ENCODE data around the gene TIAM1.

Gene TIAM1, protein sequence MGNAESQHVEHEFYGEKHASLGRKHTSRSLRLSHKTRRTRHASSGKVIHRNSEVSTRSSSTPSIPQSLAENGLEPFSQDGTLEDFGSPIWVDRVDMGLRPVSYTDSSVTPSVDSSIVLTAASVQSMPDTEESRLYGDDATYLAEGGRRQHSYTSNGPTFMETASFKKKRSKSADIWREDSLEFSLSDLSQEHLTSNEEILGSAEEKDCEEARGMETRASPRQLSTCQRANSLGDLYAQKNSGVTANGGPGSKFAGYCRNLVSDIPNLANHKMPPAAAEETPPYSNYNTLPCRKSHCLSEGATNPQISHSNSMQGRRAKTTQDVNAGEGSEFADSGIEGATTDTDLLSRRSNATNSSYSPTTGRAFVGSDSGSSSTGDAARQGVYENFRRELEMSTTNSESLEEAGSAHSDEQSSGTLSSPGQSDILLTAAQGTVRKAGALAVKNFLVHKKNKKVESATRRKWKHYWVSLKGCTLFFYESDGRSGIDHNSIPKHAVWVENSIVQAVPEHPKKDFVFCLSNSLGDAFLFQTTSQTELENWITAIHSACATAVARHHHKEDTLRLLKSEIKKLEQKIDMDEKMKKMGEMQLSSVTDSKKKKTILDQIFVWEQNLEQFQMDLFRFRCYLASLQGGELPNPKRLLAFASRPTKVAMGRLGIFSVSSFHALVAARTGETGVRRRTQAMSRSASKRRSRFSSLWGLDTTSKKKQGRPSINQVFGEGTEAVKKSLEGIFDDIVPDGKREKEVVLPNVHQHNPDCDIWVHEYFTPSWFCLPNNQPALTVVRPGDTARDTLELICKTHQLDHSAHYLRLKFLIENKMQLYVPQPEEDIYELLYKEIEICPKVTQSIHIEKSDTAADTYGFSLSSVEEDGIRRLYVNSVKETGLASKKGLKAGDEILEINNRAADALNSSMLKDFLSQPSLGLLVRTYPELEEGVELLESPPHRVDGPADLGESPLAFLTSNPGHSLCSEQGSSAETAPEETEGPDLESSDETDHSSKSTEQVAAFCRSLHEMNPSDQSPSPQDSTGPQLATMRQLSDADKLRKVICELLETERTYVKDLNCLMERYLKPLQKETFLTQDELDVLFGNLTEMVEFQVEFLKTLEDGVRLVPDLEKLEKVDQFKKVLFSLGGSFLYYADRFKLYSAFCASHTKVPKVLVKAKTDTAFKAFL (N-terminal part only)

DNA sequence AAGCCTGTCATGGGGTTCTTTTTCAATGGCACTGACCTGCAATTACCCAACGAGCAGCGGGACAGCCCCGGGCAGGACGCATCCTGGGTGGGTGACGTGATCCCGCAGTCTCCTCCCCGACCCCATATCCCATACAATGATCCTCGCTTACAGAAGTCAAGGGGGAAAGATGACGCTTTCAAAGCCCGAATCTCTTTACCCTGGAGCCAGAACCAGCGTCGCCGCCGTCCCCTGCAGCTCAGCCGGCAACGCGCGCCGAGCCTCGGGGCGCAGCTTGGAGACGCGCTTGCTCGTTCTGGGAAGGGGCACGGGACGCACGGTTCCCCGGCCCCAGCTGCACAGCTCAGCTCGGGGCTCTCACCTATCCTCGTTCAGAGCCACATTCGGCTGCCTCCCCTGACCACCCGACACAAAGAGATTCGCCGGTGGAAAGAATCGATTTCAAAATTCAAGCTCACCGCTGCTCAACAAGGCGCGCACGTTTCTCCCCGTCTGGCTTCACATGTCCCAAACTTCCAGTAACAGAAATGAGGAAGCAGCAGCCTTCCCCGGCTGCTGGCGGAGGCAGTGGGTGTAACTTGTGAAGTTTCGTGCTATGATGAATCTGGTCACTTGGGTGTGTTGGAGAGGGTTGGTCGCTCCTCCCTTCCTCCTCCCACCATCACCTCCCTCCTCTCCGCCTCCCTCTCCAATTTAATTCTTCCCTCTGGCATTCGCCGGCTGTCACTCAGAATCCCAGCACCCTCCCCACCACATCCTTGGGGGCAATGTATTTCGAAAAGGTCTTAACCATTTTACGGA lies at the start of gene TIAM1:
Gene TIAM1, minus strand, starts transcription at position 582 of the 801 bp plus-strand sequence. CDS start 77,289 bp downstream, outside the sequence.
- DNase-seq: no peak
- in situ Hi-C loops (cut with MboI; ENCODE audit: low pct_unique_long_range_greater_than_20kb, low sequenced_read_pairs): no loop called here

DNA sequence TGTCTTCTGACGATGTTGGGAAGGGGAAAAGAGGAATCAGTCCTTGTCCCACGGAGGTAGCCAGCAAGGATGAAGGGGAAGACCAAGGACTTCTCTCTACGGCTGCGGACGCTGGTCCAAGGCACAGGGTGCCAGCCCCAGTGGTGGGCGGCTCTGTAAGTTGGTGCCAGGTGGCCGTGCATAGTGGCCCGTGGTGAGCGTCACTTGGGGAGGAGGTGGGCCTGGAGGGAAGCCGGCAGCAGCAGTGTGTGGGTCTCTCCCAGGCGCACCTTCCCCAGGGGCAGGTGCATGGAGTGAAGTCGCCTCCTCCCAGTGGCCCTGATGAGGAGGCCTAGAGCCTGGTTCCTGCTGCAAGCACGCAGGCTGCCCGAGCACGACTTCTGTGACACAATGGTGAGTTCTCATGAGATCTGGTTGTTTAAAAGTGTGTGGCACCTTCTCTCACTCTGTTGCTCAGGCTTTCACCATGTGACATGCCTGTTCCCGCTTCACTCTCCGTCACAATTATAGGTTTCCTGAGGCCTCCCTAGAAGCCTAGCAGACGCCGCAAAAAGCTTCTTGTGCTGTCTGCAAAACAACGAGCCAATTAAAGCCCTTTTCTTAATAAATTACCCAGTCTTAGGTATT lies 43.6 kb upstream of the TIAM1 start:
- in situ Hi-C loops (cut with MboI; ENCODE audit: low pct_unique_long_range_greater_than_20kb, low sequenced_read_pairs): no loop called here
- DNase-seq: no peak

DNA sequence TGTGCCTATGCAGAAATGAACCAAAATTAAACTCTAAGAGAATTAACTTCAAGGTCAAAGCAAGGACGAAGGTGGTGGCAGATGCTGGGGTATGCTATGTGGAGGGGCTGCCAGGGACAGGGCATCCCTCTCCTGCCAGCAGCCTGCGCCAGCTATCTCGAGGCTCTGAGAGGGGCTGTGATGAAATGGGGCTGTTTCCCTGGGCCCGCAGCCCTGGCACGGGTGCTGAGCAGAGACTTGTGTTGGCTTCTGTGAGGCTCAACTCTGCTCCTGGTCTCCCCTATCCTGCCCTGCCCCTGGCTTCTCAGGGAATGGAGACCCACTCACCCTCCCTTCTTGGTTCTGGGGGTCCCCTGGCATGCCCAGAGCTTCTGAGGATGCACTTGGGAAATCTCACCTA lies 41.9 kb upstream of the TIAM1 start:
- no peak for DNase-seq
- in situ Hi-C loops (cut with MboI; ENCODE audit: low pct_unique_long_range_greater_than_20kb, low sequenced_read_pairs): no loop called here

DNA sequence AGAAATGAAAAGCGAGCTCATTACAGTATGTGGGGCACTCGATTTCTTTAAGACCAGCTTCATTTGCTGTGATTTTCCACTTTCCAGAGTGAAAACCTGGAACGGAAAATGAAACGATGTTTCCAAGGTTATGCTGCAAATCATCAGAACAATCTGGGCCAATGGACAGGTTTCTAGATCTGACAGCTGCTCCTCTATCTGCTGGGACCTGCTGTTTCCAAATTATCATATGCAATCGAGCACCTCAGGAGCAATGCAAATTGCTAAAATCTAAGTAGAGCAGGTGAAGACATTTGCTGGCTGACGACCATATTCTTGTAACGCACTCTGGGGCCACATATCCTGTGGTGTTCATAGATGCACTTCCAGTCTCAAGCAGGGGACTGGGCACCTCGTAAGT lies 39.7 kb upstream of the TIAM1 start:
- in situ Hi-C loops (cut with MboI; ENCODE audit: low pct_unique_long_range_greater_than_20kb, low sequenced_read_pairs): no loop called here
- no peak for DNase-seq

DNA sequence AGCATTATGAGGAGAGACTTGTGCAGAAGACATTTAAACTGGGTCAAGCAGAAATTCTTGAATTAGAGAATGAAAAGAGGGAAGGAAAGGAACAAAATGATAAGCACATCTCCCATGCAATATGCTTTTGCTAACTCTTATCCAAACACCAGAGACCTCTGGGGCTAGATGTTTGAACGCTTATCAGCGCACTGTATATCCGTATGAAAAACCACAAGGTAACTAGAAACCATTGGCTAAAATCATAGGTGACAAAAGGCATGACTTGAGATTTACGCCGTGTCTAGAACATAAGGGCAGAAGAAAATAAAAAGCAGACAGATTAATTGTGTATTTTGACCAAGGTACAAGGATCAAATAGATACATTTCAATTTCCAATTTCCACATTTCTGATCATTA lies 38.0 kb upstream of the TIAM1 start:
- in situ Hi-C loops (cut with MboI; ENCODE audit: low pct_unique_long_range_greater_than_20kb, low sequenced_read_pairs): no loop called here

DNA sequence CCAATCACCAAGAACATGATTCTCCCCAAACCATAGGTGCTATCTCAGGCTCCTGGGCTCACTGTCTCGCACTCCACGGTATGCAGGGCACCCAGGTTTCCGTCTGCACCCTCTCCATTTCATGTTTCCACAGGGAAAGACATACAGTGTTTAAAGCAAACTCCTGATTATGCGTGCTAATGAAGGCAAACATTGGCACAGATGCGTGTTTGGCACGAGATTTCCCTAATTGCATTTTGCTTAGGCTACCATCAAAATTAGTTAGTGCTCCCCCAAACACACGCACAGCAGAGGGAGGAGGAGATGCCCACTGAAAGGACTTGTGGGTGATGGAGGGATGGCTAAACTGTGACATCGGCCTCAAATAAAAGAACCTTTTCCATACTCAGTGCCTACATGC lies 32.2 kb upstream of the TIAM1 start:
- DNase-seq: no peak
- in situ Hi-C loops (cut with MboI; ENCODE audit: low pct_unique_long_range_greater_than_20kb, low sequenced_read_pairs): no loop called here

More for the DNA sequence above, 38.0 kb upstream of the TIAM1 start:
- DNase-seq: no peak

DNA sequence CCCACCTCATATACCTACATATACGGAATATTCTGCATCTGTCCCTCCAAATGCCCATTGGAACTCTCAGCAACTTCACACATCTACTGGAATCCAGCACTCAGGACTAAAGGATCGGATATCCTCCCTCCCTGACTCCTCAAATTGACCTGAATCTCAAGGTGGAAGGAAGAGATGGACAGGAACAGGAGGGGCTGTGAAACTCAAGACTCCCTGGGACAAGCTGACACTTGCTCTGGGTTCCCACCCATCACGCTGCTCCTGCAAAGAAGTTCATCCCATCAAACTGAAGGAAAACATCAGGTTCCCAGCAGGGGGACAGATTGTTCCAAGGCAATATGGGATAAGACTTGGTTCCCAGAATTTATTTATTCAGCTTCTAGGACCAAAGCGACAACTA lies 30.3 kb upstream of the TIAM1 start:
- no peak for DNase-seq
- in situ Hi-C loops (cut with MboI; ENCODE audit: low pct_unique_long_range_greater_than_20kb, low sequenced_read_pairs): no loop called here

DNA sequence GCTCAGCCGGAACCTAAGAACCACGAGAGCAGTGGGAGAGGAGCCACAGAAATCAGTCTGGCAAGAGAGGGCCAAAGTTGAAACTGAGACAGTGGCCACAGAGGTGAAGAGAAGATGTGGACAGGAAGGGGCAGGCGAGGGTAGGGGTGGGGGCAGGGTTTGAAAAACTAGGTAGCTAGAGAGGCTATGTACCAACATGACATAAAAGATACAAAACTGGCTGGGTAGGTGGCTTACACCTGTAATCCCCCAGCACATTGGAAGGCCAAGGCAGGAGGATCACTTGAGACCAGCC lies 28.4 kb upstream of the TIAM1 start:
- DNase-seq: no peak
- in situ Hi-C loops (cut with MboI; ENCODE audit: low pct_unique_long_range_greater_than_20kb, low sequenced_read_pairs): no loop called here

DNA sequence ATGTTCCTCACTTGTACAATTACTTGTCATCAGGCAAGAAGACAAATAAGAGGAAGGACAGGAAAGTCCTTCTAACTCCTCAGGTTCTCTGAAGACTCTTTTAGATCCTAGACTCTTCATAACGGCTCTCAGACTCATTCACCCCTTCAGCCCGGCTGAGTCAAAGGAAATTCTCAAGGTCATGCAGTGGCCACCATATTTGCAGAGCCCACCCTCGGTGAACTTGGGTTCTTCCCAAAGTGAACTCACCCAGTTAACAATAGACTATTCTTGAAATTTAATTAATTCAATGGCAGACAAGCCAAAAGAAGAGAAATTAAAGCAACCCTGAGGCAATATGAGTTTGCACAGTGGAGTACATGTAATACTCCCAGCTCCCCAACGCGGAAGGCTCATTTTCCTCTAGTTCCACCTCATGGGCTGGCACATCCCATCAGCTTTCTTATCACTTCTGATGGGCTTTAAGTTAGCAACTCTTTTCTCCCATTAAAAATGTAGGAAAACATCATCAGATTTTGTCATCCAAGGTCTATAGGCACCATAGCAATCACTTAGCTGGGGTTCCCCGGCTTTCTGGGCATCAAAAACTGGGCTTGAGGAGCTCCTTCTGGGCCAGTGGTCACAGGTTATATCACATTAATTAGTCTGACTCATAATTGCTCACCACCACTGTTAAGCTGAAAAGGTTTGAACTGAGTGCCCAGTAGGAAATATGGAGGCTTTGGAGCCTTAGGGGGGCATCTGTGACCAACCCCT lies 27.8 kb upstream of the TIAM1 start:
- no peak for DNase-seq
- in situ Hi-C loops (cut with MboI; ENCODE audit: low pct_unique_long_range_greater_than_20kb, low sequenced_read_pairs): no loop called here

DNA sequence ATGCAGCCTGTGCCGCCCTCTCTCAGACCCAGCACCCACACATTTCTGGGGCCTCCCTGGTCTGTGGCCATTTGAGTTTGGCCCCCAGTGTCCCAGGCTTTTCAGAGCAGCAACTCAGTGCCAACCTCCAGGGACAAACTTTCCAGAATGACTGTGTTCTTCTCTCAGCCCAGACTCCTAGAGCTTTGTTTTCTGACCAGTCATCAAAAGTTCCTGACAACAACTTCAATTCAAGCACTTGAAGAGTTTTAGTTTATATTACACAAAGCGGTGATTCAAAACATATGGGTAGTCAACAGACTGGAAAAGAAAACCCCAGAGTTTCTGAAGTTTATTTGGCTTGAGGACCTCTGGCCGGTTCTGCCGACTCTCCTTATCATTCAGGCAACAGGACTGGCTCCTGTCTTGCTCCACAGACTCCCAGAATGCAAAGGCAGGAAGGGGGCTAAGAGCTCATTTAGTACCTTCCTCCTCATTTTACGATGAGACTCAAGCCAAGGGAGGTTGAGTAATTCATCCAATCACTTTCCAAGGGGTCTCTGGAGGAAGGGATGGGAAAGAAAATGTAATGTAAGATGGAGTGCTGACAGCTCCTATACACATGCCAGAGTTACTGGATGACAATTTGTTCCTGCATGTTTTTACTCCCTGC lies 27.0 kb upstream of the TIAM1 start:
- in situ Hi-C loops (cut with MboI; ENCODE audit: low pct_unique_long_range_greater_than_20kb, low sequenced_read_pairs): no loop called here

DNA sequence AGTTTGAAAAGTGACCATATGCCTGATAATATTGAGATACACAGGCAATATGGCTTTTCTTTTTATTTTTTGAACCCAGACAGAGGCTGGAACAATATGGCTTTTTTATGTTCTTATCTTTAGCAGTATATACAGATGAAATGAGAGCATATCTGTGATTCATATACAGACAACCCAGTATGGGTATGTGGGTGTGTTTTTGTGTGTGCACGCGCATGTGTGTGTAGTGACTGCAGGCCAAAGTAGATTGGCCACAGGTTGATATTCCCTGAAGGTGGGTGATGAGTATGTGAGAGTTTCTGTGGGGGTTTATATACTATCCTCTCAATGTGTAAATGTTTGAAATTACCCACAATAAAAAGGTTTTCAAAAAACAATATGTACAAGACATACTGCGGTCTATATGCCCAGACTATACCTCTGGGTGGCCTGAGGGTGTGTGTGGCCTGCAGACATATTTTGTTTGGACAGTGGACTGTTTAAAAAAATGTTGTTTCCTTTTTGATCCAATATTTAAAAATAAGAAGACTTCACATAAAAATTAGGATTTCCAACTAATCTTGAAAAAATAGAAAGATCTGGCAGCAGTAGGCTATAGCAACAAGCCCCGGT lies 26.3 kb upstream of the TIAM1 start:
- in situ Hi-C loops (cut with MboI; ENCODE audit: low pct_unique_long_range_greater_than_20kb, low sequenced_read_pairs): no loop called here
- no peak for DNase-seq

More for the DNA sequence above, 27.0 kb upstream of the TIAM1 start:
- DNase-seq: no peak

DNA sequence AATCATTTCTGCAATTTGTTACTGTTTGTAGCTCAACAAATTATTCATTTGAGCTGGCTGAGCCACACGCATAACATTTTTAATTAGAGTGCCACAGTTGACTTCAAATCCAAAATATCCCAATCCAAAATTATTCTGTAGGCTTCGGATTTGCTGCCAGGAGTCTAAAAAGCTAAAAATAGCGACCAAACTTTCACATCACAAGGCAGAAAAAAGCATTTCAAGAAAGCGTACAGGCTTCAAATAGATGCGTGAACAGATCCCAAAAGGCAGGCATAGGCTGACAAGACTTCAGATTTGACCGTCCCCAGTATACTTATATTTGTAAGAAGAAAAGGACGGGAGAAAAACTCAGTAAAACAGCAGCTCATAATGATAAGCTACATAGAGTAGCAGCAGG lies 24.3 kb upstream of the TIAM1 start:
- no peak for DNase-seq
- in situ Hi-C loops (cut with MboI; ENCODE audit: low pct_unique_long_range_greater_than_20kb, low sequenced_read_pairs): no loop called here

DNA sequence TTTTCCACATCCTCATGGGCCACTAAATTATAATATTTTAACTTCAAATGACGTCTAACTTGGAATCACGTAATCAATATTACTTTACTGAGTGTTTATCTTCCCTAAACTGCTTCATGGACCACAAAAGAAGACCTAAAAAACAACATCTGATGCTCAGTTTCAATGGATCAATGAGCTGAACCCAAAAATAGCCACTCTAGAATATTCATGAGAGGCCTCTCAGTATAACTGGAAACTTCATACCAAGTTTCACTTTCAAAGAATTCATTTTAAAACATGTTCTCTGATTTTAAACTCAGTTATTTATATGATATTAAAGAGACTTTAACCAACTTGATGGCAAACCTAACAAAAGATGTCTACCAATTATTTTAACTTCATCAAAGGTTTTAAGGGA lies 23.7 kb upstream of the TIAM1 start:
- in situ Hi-C loops (cut with MboI; ENCODE audit: low pct_unique_long_range_greater_than_20kb, low sequenced_read_pairs): no loop called here
- no peak for DNase-seq

DNA sequence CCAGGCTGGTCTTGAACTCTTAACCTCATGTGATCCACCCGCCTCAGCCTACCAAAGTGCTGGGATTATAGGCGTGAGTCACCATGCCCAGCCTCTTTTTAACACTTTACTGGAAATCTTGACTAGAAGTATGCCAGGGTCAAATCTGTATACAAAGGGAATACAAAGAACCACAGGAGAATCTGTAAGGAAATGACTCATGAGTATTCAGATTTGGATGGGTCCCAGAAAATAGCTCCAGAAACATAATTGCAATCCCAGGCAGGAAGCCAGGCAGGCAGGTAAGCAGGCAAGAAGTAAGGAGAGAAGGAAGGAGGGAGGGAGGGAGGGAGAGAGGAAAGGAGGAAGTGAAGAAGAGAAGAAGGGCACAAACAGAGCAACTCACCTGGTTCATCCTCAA lies 22.8 kb upstream of the TIAM1 start:
- DNase-seq: no peak
- in situ Hi-C loops (cut with MboI; ENCODE audit: low pct_unique_long_range_greater_than_20kb, low sequenced_read_pairs): no loop called here

DNA sequence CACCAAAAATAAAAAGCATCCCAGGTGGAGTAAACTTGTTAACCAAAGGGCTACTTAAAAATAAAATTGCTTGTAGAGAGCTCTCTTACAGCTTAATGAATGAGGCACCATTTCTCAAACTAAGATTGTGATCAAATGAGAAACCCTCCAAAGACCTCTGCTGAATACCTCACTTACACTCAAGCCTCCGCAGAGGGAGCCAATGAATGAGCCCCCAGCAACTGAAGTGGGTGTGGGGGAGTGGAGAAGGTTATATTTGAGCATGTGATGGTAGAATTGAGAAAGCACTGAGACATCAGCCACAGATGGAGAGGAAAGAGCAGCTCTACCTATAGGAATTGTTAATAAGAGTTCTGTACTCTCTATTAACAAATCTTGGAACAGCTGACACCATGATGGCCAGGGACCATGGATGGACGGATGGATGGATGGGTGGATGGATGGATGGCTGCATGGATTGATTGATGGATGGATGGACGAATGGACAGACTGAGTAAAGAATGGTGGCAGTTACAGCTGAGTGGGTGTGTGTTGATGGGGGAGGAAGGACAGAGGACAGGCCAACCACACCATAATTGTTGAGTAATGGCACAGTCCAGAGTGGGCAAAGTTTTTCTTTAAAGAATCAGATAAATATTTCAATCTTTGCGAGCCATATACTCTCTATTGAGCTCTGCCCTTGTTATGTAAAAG lies 20.3 kb upstream of the TIAM1 start:
- in situ Hi-C loops (cut with MboI; ENCODE audit: low pct_unique_long_range_greater_than_20kb, low sequenced_read_pairs): no loop called here
- DNase-seq: no peak

DNA sequence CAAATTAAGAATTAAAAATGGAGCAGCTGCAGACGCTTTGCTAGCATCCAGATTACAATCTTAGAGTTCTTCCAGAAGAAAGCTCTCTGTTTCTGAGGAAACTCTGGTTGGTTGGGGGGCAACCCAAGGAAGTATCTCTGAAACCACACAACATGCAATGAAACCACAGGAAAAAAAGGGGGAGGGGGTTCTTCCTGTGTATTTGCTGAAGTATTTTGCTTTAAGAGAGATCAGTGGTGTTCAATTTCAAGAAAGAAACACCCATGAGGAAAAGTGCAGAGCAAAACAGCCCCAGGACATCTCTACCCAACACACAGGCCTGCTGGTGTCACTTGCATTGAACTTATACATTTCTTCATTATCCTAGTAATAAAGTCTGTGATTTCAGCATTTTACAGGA lies 19.7 kb upstream of the TIAM1 start:
- in situ Hi-C loops (cut with MboI; ENCODE audit: low pct_unique_long_range_greater_than_20kb, low sequenced_read_pairs): no loop called here
- DNase-seq: peak; percentile 54

DNA sequence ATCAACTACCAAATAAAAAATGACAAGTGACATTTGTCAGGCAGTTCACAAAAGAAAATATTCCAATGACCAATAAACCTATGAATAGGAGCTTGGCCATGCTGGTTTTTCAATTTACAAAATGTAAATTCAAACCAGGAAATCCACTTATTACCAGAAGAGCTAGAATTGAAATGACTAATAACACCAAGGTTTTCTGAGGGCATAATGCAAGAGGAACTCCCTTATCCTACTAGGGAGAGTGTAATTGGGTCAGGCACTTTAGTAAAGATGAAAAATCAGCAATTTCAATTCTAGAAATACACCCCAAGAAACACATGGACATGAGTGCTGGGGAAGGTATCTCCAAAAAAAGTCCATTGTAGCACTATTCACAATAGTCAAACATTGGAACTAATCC lies 16.7 kb upstream of the TIAM1 start:
- no peak for DNase-seq
- in situ Hi-C loops (cut with MboI; ENCODE audit: low pct_unique_long_range_greater_than_20kb, low sequenced_read_pairs): no loop called here
